Activated CD4-positive, alpha-beta T cell treated with anti-CD3 and anti-CD28 coated beads for 36 hours (primary cell): ENCODE results near the gene HOPX. TPM values are rescaled to one million over a fixed set of nuclear protein-coding genes. Genes with fewer than 3 reads are reported as not detected.
"Not testable (repeated sequence)": the region's sequence is repeated elsewhere in the genome, so short reads cannot be mapped to it uniquely, and the experiment has no call there.

Experiments
- ATAC-seq: fragments of 200-7000 bp; cut with Tn5 transposase; one replicate; pipeline ENCODE4 v1.10.0; 2021; ENCODE audit warnings: mild to moderate bottlenecking, moderate library complexity
- CTCF ChIA-PET: fragments of 350-600 bp; sonication (Branson Sonifier 250); formaldehyde crosslinking; loops from one replicate; lab custom pipeline; 2021; ENCODE audit warnings: antibody characterized with exemption; lab: Charles Lee
- POLR2A ChIA-PET: fragments of 350-600 bp; sonication (Branson Sonifier 250); formaldehyde crosslinking; loops from one replicate; lab custom pipeline; 2021; ENCODE audit warnings: antibody characterized with exemption, inconsistent platforms; lab: Charles Lee
- DNase-seq: peaks from one replicate; pipeline ENCODE4 v3.0.0-alpha.2; 2020
- H3K27ac Mint-ChIP-seq: one replicate; pipeline ENCODE4 v1.8.0; 2021; ENCODE audit warnings: mixed read lengths
- H3K27me3 Mint-ChIP-seq: one replicate; pipeline ENCODE4 v1.8.0; 2021; ENCODE audit warnings: mixed read lengths
- H3K36me3 Mint-ChIP-seq: one replicate; pipeline ENCODE4 v1.8.0; 2021; ENCODE audit warnings: low read depth, mixed read lengths
- H3K4me1 Mint-ChIP-seq: one replicate; pipeline ENCODE4 v1.8.0; 2021; ENCODE audit warnings: mixed read lengths
- H3K4me3 Mint-ChIP-seq: one replicate; pipeline ENCODE4 v1.8.0; 2021; ENCODE audit warnings: mild to moderate bottlenecking, moderate library complexity, mixed read lengths
- H3K9me3 Mint-ChIP-seq: one replicate; pipeline ENCODE4 v1.8.0; 2021; ENCODE audit warnings: low read depth, mixed read lengths
- intact Hi-C, 2 experiments: fragments of 100-400 bp; cut with DNase I in 1 of 2; cut with micrococcal nuclease in 1 of 2; formaldehyde crosslinking; loops; one replicate each; pipeline versions ENCODE4 v1.14.2 to v1.15.1; 2022 to 2024; cut with DNase I, micrococcal nuclease
- total RNA-seq, 2 experiments: library from RNA; stranded (reverse); gene quantifications; one replicate each; pipeline ENCODE4 v1.2.3, GENCODE V29; 2021

Gene HOPX
- total RNA-seq, 2 experiments from 2014 or later, result 56.3 to 83.9 TPM

DNA sequence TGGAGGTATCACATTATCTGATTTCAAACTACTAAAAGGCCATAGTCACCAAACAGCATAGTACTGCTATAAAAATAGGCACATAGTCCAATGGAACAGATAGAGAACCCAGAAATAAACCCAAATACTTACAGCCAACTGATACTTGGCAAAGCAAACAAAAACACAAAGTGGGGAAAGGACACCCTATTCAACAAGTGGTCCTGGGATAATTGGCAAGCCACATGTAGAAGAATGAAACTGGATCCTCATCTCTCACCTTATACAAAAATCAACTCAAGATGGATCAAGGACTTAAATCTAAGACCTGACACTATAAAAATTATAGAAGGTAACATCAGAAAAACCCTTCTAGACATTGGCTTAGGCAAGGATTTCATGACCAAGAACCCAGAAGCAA is 70.9 kb downstream of the HOPX start:
- not testable (repeated sequence) for DNase-seq

DNA sequence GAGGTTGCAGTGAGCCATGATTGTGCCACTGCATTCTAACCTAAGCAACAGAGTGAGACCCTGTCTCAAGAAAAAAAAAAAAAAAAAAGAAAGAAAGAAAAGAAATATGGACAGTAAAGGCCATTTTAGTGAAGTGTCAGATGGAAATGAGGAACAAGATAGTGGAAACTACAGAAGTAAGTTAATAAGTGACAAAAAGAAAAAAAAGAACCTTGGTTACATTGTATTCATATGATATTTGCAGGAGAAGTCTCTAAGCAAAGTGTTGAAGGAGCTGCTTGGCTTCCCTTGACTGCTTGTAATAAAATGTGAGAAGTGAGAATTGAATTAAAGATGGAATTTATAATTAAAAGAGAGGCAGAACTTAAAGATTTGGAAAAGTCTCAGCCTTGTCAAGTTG is 73.2 kb downstream of the HOPX start:
- Mint-ChIP-seq H3K9me3 (no peaks in the 10 kb centered on the region), H3K36me3 (no peaks in the 10 kb centered on the region), H3K4me3 (no peak overlapping the region), H3K27me3 (peaks cover 4% of the 10 kb centered on the region), H3K27ac (no peak overlapping the region), H3K4me1 (no peaks in the 10 kb centered on the region)
- ATAC-seq (no peak), DNase-seq (no peak)
- intact Hi-C loops, result no loop called here
- ChIA-PET CTCF (no interaction called here), POLR2A (no interaction called here)

More for the DNA sequence above, 70.9 kb downstream of the HOPX start:
- intact Hi-C loops, CTCF ChIA-PET, H3K4me1 Mint-ChIP-seq, H3K36me3 Mint-ChIP-seq, ATAC-seq, H3K9me3 Mint-ChIP-seq, H3K4me3 Mint-ChIP-seq, POLR2A ChIA-PET, H3K27ac Mint-ChIP-seq, H3K27me3 Mint-ChIP-seq: not testable (repeated sequence)

DNA sequence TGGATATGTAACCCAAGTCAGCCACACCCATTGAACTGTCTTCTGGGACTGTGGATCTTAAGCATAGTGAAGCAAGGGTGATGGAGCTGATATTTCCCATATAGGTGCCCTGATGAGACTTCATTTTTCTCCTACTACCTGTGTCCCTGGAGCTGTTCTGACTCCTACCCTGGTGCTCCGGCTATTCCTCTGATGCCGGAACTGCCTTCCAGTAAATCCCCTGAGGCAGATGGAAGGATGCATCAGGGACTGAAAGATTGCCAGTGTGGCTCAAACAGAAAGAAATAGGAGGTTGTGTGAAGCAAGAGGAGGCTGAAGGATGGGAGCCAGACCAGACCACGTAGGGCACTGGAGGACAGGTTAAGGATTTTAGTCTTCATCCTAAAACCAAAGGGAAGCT is 74.7 kb downstream of the HOPX start:
- Mint-ChIP-seq H3K27ac (no peak overlapping the region), H3K9me3 (no peaks in the 10 kb centered on the region), H3K27me3 (peaks cover 4% of the 10 kb centered on the region), H3K36me3 (no peaks in the 10 kb centered on the region), H3K4me1 (no peaks in the 10 kb centered on the region), H3K4me3 (no peak overlapping the region)
- POLR2A ChIA-PET, result no interaction called here
- DNase-seq, result no peak
- CTCF ChIA-PET, result no interaction called here
- no peak for ATAC-seq
- intact Hi-C loops, result no loop called here

DNA sequence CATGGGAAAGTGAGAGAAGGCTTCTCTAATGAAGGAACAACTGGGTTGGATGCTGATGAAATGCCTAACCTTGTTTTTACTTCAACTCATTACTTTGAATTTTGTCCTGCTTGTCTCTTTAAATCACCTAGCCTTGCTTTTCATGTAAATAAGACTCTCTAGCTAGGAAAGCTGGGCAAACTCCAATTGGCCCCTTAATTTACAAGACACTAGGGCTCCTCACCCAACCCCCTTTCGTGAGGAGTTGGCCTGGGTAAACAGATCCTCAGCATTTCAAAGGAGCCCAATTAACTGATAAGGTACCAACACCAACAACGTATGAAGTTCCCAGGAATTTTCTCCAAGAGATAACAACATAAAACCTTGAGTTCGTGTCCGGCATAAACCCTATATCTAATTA is 75.6 kb downstream of the HOPX start:
- intact Hi-C loops, H3K36me3 Mint-ChIP-seq, ATAC-seq, DNase-seq, H3K9me3 Mint-ChIP-seq, H3K4me1 Mint-ChIP-seq, H3K4me3 Mint-ChIP-seq, CTCF ChIA-PET, H3K27ac Mint-ChIP-seq, POLR2A ChIA-PET, H3K27me3 Mint-ChIP-seq: not testable (repeated sequence)

DNA sequence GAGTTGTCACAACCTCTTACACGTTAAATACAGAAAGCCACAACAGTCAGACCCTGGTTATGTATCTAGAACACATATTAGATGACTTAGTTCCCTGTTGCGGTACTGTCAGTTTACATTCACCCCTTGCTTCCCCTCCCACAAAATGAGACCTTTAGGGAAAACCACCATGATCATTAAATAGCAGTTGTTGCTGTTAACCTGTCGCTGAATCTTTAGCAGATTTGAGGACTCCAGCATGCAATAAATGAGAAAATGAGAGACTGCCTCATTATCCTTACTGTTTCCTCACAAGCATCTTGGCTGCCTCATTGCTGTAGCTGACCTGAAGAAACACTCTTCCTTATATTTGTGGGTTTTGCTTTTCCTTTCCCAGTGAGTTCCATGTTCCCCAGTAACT is 77.8 kb downstream of the HOPX start:
- Mint-ChIP-seq H3K27me3 (peaks cover 4% of the 10 kb centered on the region), H3K4me3 (no peak overlapping the region), H3K4me1 (no peaks in the 10 kb centered on the region), H3K36me3 (no peaks in the 10 kb centered on the region), H3K27ac (no peak overlapping the region), H3K9me3 (peaks cover 4% of the 10 kb centered on the region)
- POLR2A ChIA-PET, result interaction anchor here (0.7 kb wide), 1 partner anchor 47 kb away, joined by 3 read pairs; no protein-coding TSS in a partner anchor
- CTCF ChIA-PET, result interaction anchor here (1.2 kb wide), 1 partner anchor 36 kb away, joined by 3 read pairs; no protein-coding TSS in a partner anchor
- intact Hi-C loops, result no loop called here
- ATAC-seq (no peak), DNase-seq (no peak)

Other genes with a start within 250 kb of the HOPX start
- gene PPAT, start 245.7 kb downstream of the HOPX start, total RNA-seq, result 10 to 100 TPM; 36.8 to 48.2 TPM
- gene PAICS, start 245.0 kb downstream of the HOPX start, total RNA-seq, result 100 to 1,000 TPM; 369 to 437 TPM
- gene SRP72, start 213.7 kb downstream of the HOPX start, total RNA-seq, result 100 to 1,000 TPM; 181 to 204 TPM
- gene ARL9, start 175.5 kb downstream of the HOPX start, total RNA-seq, result under 1 TPM; 0.25 to 0.37 TPM
- gene SPINK2, start 140.4 kb upstream of the HOPX start, total RNA-seq, result 1 to 10 TPM; 1.3 to 1.9 TPM
- gene REST, start 226.6 kb upstream of the HOPX start, total RNA-seq, result 10 to 100 TPM; 44.0 to 44.9 TPM